Body of pancreas (tissue), 4 donors: Measurements from ENCODE around the gene GTPBP2.

Source experiments
- CTCF ChIP-seq, 7 experiments: fragments of 450-650 bp in 4 of 7; fragments of 200-600 bp in 3 of 7; sonication (generic) in 3 of 7; IDR thresholded peaks; one replicate each; pipeline ENCODE4 v1.5.1; 2016 to 2019; ENCODE audit warnings: antibody characterized with exemption in 7 of 7
- POLR2A ChIP-seq, 3 donors: fragments of 450-650 bp; IDR thresholded peaks; one replicate each; pipeline ENCODE4 v1.6.1; 2016; ENCODE audit warnings: antibody characterized with exemption in 3 of 3, mild to moderate bottlenecking in 2 of 3

DNA sequence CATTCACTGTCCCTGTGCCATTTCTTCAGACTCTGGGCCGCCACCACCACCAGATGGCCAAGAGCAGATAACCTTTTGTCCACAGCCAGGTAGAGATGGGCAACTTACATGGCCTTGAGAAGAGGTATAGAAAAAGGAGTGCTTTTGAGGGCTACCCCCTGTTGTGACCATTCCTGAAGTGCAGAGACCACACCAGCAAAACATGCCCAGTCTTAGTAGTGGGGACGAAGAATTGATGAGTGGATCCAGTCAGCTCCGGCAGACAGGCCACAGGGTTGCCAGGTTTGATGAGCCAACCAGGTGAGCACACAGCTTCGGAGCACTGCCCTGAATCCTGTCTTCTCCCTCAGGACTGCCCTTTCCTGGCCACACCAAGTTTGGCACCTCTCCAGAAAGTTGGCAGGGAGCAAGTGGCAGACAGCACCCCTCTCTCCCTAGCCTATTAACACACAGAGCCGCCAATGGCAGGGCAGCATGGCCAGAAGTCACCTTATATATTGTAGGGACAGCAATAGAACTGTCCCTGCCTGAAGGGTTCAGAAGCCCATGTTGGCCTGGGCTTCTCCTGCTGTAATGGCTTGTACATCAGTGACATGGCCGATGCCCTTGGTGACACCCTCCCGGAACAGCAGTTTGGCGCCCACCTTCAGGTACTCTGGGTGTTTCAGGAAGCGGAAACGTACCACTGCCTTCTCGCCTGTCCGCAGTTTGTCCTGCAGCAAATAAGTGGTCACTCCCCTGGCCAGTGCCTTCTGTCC is 7.8 kb downstream of the GTPBP2 start:
- TF ChIP-seq POLR2A (IDR thresholded peaks at IDR 0.05) (no peak), CTCF (IDR thresholded peaks at IDR 0.05) (no peak)
